ENCODE measurements around the gene ALPK3.

DNA sequence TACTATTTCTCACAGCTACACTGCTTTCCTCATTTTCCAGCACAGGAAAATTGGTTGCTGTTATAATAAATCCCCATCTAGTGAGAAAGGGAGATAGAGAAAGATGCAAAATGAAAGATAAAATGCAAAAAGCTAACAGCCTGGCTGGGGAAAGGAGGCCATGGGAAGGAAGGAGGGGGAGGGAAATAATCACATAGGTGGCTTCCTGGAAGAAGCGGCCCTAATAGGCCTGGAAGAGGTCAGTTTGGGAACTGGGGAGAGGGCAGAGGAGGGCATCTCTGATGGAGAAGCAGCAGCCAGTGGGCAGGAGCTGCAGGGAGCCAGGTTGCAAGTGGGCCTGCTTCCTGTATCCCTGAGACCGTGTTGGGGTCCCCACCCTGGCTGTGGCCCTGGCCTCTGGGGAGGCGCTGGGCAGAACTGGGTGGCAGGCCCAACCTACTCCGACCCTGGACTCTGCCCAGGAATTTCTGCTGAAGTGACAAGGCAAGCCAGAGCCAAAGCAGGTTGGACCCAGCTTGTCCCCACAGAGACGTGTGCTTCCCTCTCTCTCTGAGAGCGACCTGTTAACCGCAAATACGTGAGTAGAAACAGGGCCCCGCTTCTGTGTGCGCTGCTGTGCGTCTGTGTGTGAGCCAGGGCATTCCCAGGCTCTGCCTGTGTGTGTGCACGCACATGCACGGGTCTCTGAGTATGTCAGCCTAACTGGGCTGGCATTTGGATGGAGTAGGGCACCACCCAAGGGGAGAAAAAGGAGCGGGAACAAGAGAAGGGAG lies 69.2 kb downstream of the ALPK3 start:
- TF ChIP-seq CTCF (IDR thresholded peaks at IDR 0.05): no peak
- TF ChIP-seq EP300 (IDR thresholded peaks at IDR 0.05): no peak

All from stomach (tissue), 4 donors.